Transverse colon (tissue), 4 donors: Measurements from ENCODE around the gene MAN1B1.

Experiments
- CTCF ChIP-seq, 5 experiments: fragments of 200-600 bp in 3 of 5; fragments of 450-650 bp in 2 of 5; sonication (generic) in 3 of 5; IDR thresholded peaks; 1 replicate in 2 of 5; 2 replicates in 3 of 5; pipeline ENCODE4 v1.5.1; 2016 to 2017; ENCODE audit warnings: antibody characterized with exemption in 5 of 5, inconsistent platforms in 3 of 5, mild to moderate bottlenecking in 2 of 5, moderate library complexity in 1 of 5
- POLR2A ChIP-seq: fragments of 450-650 bp; IDR thresholded peaks from one replicate; pipeline ENCODE4 v1.6.1; 2016; ENCODE audit warnings: antibody characterized with exemption, mild to moderate bottlenecking, moderate library complexity
- POLR2AphosphoS5 ChIP-seq, 3 donors: sonication (generic); formaldehyde crosslinking; IDR thresholded peaks; one replicate each; pipeline ENCODE4 v1.6.1; 2016; ENCODE audit warnings: antibody characterized with exemption in 3 of 3

DNA sequence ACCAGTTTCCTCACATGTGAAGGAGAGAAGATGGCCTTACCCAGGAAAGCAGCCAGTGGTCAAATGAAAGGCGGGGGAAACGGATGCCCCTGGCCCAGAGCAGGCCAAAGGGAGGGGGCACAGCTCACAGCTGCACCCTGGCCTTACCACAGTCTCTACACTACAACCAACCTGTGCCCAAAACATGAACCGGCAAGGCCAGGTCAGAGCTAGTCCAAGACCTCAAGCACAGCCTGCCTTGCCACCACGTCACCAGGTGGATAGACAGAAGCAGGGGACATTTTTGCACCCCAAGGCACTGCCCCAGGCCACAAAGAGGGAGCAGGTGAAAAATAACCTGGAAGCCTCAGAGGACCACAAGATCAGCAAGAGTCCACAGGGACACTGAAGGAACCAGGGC is 56.7 kb downstream of the MAN1B1 start:
- no peak for TF ChIP-seq CTCF (IDR thresholded peaks at IDR 0.05)
- TF ChIP-seq POLR2AphosphoS5 (IDR thresholded peaks at IDR 0.05), result no peak
- TF ChIP-seq POLR2A, result no peak
